T-helper 1 cell (primary cell): ENCODE data around the gene PAQR8.

Experiments
- DNase-seq, 5 donors: peaks; one replicate each; pipeline ENCODE4 v3.0.0-alpha.2; 2012 to 2020

The PAQR8 gene

DNA sequence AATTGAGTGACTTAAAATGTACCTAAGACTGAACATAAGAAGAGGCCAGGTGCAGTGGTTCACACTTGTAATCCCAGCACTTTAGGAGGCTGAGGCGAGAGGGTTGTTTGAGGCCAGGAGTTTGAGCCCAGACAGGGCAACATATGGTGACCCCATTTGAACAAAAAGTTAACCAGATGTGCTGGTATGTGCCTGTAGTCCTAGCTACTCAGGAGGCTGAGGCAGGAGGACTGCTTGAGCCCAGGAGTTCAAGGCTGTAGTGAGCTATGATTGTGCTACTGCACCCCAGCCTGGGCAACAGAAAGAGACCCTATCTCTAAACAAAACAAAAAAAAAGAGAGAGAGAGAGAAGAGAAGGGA lies 10.1 kb upstream of the PAQR8 start:
- no peak for DNase-seq

DNA sequence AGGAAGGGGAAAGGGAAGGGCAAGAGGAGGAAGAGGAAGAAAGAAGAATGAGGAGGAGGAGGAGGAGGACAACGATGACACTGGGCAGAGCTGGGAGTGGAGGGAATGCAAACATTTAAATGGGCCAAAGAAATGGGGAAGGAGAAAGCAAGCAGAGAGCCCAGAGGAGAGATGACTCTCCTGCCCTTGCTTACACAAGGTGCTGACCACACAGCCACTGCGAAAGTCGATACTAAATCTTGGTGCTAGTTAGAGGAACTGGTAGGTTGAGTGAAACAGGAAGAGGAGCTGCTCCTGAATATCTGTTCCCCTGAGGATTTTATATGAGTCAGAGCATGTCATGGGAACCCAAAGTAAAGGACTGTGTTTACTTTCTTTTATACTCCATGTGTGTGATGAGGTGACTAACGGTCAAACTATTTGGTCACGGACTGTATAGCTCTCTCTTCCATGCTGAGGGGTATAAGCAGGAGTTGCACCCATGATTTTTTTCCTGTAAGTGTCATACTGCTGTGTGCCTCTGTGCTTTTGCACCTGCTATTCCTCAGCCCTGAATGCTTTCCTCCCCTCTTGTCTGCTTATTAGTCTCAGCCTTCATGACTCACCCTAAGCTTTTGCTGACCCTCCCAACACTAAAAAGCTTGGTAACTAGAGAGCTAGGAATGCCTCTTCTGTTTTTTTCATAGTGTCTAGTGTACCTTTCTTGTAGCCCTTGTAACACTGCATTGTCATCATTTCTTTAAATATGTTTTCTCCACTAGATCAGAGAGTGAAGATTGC lies 9.5 kb upstream of the PAQR8 start:
- no peak for DNase-seq

DNA sequence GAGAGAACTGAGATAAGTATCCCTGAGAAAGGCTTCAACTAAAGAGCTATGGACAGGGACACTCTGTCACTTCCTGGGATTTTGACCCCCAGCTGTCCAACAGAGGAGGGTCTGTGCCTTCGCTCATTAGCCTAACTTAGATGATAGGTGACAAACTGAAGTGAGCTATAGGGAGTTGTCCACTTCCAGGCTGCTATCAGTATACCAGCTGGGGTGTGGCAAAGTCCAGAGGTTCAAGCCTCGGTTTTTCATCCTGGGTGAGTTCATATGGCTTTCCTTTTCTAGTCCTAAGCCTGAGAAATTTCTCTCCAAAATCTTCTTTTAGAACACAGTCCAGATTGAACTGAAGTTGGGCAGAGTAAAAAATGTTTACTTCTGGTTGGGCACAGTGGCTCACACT lies 5.9 kb upstream of the PAQR8 start:
- DNase-seq: no peak

DNA sequence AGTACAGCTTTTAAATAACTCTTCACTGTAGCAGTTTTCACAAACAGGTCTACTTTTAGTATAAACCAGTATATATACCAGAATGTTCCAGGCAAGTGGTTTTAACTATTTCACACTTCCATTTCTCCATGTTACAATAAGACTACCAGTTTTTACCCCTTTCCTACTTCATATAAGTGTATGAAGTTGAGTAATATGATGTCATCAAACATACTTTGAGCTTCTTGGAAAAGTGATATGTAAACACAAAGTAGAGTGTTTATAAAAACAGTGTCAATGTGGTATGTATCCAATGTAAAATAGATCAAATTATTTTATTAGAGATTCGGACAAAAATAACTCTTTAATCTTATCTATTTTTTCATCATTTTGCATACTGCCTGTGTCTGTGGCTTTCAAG lies 2.5 kb upstream of the PAQR8 start:
- DNase-seq: no peak

DNA sequence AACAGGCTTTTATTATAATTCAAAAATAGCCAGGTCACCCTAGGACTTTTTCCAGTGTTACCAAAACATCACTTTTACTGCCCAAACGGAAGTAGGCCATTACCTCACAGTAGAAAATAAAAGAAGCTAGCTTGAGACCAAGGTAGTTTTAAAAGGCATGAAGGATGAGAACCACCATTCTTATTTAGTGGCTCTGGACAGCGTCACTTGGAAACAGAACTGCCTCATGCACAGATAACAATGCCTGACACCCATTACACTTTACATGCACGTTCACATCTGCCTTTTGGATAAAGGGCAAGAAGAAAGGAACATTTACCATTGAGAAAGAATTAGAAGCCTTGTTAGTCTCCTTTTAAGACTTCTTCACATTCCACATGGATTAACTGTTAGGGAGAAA lies 1.9 kb upstream of the PAQR8 start:
- no peak for DNase-seq

DNA sequence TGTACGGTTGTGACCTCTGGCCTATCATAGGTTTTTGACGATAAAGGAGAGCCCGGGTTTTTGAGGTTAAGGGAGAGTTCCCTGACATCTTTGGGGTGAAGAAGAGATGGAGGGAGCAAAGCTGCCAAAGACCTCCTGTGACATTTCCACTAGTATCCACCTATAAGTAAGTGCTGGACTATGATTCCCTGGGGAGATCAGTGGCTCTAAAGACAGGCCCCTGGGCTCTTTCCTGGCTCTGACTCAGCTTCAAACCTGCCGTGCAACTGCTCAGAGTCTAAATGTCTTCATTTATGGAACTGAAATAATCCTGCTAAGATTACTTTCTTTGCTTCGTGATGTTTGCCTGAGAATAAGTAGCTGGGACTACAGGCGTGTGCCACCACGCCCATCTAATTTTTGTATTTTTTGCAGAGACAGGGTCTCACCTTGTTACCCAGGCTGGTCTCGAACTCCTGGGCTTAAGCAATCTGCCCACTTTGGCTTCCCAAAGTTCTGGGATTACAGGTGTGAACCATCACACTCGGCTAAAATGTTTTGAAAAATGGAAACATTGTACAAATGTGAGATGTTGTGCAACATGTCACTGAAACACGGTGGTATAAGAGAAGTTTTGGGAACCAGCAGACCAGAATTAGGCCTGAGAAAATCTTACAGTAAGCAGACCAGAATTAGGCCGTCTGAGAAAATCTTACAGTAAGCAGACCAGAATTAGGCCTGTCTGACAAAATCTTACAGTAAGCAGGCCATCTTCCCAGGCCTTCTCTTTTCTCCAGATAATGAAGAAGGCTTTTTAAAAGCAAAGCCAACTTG lies 1.1 kb upstream of the PAQR8 start:
- DNase-seq: no peak

DNA sequence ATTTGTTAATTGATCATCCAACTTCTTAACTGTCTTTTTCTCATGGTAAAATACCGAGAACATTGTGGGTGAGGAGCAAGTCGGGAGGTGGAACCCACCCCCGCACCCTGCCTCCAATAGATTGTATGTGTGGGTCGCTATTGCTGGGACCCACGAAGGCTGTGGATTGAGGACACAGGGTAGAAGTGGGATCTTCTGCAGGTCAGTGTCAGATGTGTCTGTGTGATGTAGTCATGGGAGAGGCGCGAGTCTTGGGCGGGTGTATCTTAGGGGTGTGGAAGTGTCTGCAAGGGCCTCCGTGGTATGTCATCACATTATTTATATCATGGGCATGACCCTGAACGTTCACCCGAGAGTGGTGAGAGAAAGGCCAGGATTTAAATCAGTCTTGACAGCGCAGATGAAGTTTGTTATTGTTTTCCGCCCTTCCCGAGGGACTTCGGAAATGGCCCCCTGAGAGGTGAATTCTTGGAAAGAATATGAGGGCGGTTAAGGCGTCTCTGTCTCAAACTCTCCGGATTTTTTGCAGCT lies 472 bp upstream of the PAQR8 start:
- DNase-seq: peak in 3 of 5 donors; percentile 12 to 16 (median 15)

DNA sequence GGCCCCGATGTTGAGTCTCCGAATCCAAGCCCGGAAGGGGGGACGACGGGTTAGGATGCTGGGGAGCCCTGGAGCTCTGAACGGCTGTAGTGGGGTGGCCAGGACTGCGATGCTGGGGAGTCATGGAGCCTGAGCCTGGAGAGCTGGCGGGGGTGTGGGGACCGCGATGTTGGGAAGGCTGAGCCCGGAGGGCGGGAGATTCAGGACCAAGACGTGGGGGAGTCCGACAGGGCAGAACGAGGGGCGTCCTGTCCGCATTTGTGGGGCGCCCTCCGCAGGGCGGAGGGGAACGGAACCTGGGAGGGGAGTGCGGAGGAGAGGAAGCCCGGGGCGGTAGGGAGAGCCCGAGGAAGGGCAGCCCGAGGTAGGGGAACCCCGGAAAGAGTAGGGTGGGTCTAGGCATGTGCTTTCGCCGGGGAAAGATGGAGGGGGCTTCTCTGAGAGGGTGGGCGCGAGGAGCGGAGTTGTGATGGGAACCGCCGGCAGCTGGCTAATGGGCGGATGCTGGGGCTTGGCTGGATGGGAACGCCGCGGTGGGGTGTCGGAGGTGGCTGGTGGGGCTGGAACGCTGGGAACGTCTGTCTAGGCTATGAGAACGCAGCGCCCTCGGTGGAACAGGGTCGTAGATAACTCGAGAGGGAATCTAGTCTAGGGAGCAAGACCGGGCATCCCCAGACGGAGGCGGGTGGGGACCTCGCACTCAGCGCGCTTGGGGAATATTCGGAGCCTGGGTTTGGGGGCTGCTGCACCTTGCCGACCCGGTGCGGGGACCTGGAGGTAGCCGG lies 684 bp downstream of the PAQR8 start:
- DNase-seq: peak; percentile 23 to 39 (median 34)

DNA sequence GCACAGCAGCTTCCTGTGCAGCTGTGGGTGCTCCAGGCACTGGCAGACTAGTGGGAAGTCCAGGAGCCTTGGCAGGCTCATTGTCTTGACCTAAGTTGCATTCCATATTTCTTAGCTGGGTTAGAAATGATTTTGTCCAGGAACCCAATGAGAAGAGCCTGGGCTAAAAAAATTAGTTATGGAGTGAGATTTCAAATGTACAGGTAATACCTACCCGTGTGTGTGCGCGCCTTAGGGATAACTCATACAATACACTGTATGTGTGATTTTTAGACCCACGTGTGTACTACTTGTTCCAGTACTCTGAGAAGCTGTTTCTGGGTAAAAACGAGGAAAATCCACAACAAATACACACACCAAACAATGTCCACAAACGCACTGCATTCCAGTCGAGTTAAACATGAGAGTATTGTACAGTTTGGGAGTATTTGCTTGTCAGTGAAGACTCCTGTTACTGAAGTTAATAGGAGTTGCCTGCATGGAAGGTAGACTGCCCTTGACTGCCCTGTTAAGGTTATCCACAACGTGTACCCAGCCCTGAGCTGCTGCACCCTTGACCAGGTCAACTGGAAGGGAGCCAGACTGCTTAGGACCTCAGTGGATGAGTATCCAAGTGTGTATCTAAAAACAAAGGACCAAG lies 1.4 kb downstream of the PAQR8 start:
- DNase-seq: no peak

DNA sequence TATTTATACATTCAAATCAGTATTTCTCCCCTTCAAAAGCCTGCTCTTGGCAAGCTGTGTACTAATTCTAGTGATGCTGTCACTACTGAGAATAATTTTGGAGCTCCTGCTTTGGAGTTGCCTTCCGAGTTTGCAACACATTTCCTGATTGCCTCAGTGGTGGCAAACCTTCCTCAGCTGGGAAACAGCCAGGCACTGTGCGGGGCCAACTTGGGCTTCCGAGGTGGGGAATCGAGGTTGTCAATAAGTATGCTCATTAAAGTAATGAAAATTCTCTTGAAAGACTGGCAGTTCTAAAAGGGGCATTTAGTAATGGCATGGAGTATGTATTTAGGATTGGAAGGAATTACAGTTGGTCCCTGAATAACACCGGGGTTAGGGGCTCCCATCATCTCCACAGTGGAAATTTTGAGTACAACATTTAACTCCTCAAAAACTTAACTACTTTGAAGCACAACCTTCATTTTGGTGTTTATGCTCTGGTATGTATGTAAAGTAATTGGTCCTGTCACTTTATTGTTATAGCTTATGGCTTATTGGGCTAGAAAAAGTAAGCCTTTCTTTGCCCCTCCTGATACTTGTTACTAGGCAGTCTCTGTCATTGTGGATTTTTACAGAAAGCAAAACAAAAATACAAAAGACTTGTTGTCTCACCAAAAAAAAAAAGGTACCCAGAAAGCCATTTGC lies 2.7 kb downstream of the PAQR8 start:
- DNase-seq: no peak

DNA sequence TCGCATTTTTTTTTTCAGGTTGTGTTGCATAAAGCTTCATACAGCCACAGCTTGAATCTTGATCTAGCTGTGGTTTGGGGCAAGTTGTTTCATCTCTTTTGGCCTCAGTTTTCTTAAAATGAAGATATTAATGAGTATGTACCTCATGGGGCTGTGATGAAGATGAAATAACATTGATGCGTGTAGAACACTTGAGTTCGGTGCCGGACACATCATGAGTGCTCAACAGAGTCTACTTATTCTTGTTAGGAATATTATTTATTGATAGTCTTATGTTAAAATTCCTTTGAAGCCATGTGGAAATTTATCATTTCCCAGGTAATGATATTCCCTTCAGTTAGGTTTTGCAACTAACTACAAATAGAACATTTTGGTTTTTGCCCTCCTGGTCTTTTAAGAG lies 3.4 kb downstream of the PAQR8 start:
- no peak for DNase-seq

DNA sequence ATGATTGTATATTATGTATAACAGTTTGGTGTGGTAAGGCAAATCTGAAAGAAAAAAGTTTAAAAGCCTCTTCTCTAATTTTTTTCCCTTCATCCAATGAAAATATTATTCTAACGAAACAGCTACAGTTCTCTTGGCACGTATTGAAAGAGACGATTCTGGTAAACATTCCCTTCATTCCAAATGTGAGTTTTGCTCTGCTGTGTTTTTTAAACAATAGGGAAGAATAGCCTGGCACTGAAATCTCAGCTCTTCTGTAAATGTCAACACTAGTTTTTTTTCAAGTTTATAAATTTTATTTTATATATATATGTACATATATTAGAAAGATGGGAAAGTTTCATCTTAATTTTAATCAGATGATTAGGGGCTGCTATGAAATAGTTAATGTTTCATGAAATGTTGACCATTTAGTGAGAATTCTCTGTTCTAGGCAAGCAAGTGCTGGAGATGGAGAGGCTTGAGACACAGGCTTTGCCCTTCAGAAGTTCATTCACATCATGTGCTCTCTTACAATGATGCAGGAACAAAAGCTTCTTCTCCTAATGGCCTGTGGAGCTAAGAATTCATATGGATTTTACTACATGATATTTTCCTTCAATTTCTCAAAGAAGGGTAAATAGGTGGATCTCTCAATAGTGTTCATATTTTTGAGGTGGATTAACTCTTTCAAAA lies 4.1 kb downstream of the PAQR8 start:
- no peak for DNase-seq

DNA sequence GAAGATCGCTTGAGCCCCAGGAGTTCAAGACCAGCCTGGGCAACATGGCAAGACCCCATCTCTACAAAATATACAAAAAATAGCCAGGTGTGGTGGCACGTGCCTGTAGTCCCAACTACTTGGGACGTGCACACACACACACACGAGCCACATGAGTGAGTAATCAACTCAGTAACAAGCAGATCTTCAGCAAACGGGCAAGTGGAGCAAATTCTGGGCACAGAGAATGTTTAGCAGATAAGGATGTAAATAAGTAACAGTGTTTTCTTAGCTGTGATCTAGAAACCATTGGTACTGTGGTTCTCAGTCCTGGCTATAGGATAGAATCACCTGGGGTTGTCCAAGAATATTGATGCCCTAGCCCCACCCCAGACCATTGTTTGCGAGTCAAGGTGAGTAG lies 6.1 kb downstream of the PAQR8 start:
- DNase-seq: no peak

DNA sequence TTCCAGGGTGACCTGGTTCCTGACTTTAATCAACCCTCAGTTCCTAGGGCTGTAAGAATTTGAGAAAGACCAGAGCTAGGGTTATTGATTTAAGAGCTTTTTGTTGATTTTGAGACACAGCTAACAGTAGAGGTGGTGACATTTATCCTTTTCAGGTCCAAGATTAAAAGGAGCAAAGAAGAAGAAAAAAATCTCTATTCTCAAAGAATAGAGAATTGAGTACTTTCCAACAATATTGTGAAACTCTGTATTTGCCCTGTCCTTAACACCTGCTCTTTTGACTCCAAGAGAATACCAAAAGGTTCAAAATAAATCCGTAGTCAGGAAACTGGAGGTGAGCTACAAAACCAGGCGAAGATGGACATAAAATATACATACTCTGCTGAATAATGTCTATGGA lies 7.3 kb downstream of the PAQR8 start:
- DNase-seq: no peak

DNA sequence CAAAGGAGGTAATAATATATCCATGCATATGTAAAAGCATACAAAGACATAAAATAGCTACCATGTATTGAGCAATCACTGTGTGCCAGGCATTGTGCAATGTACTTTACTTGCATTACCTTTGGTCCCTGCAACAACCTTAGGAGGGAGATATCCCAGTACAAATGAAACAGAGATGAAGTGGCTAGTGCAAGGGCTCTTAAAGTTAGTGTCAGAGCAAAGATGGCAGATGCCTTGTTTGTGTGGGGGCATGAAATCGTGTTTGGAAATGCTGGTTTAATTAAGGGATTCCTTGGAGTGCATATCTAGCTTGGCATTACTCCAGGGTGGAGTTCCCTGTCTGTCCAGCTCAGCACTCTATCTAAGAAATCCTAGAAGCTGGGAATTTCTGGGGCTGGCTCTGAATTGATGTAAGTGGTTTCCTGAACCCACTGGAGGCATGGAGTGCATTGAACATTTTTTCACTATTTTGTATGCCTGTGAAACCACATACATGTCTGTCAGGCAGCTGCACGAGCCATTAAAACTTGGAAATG lies 9.8 kb downstream of the PAQR8 start:
- no peak for DNase-seq

DNA sequence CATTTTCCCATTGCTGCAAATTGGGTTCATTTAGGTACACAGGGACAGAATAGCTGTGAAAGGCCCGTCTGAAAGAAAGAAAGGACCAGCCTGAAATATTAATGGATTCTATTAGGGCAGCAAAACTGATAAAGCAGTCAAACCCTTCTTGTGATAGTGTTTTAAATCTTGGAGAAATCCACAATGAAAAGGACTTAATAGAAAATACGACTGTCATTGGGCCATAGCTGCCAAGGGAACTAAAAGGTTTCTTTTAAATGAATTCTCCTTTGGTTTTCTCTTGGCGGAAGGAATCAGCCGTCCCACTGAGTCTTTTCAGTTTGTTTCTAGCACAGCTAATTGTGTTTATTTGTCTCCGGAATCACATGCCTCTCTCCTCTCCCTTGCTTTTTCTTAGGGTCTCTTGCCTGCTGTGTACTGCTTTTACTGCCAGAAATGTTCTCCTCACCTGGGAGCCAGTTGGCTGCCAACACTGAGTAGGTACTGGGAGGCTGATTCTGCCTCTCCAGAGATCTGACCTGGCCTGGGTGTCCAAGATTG lies 11.3 kb downstream of the PAQR8 start:
- DNase-seq: no peak

DNA sequence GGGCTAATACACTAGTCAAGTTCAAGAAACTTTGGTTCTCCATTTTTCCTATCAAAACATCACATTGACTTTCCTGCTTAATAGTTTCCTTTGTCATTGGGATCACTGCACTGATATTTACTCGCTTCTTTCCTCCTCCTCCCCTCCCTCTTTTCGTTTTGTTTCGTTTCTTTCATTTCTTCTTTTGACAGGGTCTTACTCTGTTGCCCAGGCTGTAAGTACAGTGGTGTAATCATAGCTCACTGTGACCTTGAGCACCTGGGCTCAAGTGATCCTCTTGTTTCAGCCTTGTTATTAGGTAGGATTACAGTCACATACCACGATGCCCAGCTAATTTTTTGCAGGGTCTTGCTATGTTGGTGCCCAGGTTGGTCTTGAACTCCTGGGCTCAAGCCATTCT lies 12.3 kb downstream of the PAQR8 start:
- no peak for DNase-seq

DNA sequence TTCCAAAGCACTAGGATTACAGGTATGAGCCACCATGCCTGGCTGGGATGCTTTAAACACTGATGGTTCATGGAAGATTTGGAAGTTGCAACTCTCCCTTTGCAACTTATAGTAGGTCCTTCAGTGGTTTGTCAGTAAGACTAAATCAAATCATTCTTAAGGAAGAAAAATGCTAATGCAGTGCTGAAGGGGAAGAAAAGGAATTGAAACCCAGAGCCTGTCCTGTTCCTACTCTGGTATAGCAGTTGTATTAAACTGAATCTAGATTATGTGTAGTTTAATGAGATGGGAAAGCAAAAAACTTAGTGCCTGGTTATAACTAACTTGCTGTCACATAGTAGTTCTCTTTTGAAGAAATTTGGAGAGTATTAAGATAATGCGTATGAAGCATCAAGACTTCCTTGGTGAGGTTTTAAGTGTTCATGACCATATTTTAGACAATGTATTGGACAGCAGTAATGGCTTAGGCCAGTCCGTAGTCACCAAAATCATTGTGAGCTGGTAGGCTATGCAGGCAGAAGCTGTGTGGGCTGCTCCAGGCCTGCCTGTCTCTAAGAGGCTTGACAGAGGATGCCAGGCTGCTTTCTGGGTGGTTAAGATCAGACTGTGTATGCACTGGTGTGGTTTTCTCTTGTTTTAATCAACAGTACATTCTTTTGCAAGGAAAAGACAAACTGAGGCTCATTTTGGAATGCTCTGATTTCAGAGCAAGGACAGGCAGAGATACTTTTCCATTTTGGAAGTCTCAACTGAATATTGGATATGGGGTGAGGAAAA lies 14.0 kb downstream of the PAQR8 start:
- no peak for DNase-seq

DNA sequence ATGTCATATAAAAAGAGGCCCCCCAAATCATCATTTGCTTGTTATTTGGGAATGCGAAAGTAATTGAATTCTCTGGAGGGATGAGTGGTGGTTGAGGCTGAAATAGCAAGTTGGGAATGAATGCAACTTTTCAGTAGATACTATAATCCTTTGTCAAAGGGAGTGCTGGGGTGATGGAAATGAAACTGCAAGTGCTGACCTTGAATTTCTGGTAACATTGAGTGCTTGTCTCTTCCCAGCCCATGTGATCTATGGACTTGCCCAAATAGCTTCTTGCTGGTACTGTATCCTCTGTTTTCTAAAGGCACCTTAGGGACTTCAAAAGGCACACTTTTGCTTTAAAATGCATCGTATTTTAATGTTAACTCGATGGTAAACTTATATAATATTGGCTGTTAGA lies 14.8 kb downstream of the PAQR8 start:
- no peak for DNase-seq

DNA sequence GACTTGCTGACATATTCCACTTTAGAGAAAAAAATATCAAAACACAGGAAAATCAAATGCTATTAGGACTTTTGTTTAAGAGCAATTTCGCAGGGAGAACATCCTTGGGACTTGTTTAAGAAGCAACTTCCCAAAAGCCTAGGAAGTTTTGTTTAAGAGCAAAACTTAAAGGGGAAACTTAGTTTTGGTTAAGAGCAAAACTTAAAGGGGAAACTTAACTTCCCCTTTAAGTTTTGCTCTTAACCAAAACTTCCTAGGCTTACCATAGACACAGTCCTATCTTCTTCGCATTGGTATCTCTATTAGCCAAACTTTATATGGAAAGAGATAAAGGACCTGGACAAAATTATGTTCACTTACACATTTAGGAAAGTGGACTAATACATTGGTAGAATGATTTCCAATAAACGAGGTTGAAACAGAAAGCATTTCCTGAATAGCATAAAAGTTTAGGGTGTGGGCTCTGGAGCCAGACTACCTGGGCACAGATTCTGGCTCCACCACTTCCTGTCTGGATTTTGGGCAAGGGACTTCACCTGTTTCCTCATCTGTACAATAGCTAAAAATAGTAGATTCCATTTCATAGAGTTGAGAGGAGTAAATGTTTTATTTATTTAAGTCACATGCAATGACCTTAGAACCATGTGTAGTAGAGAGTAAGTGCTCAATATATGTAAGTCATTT lies 15.7 kb downstream of the PAQR8 start:
- DNase-seq: no peak
